ENCODE data around the gene C5orf47.

C5orf47 gene

GRCh38 chr5:173946323-173946722 is 42.6 kb upstream of the C5orf47 start:
- Histone ChIP-seq H3K36me3 (replicated peaks; ENCODE audit: insufficient read depth, low read length) (peaks cover 38% of the 10 kb centered on the region), H2AFZ (ENCODE audit: low read length) (no peak overlapping the region), H3K9me2 (replicated peaks; ENCODE audit: insufficient read depth, low read length) (no peaks in the 10 kb centered on the region), H4K20me1 (ENCODE audit: insufficient read depth, low read length) (peaks cover 19% of the 10 kb centered on the region), H3F3A (ENCODE audit: insufficient read depth, low read length) (peaks cover 22% of the 10 kb centered on the region; the same call in 1 of the 2 replicates), H3K27me3 (replicated peaks; ENCODE audit: insufficient read depth, low read length) (no peaks in the 10 kb centered on the region), H3K9ac (ENCODE audit: low read length) (no peak overlapping the region), H3K4me3 (ENCODE audit: low read length) (no peak overlapping the region), H3K27ac (ENCODE audit: low read length) (no peak overlapping the region), H3K4me1 (ENCODE audit: low read length) (peaks cover 6% of the 10 kb centered on the region; the same call in 1 of the 2 replicates), H3K9me3 (replicated peaks; ENCODE audit: insufficient read depth, low read length) (no peaks in the 10 kb centered on the region), H3K79me2 (ENCODE audit: low read length) (peaks cover 97% of the 10 kb centered on the region), H3K4me2 (ENCODE audit: low read depth, low read length) (no peak overlapping the region)
- TF ChIP-seq EZH2 (optimal IDR thresholded peaks at IDR 0.05; ENCODE audit: low read depth, low read length): no peak
- TF ChIP-seq EZH2phosphoT487 (IDR thresholded peaks at IDR 0.05; ENCODE audit: low read length): no peak
- no peak for TF ChIP-seq CTCF (IDR thresholded peaks at IDR 0.05; ENCODE audit: low read length)
- DNase-seq: no peak

GRCh38 chr5:173950829-173951228 is 38.1 kb upstream of the C5orf47 start:
- H3K36me3 ChIP-seq (replicated peaks; ENCODE audit: insufficient read depth, low read length): peaks cover 52% of the 10 kb centered on the region
- no peak for DNase-seq
- H3K9ac ChIP-seq (ENCODE audit: low read length): no peak overlapping the region
- H3K4me2 ChIP-seq (ENCODE audit: low read depth, low read length): no peak overlapping the region
- H4K20me1 ChIP-seq (ENCODE audit: insufficient read depth, low read length): no peaks in the 10 kb centered on the region
- H3K27me3 ChIP-seq (replicated peaks; ENCODE audit: insufficient read depth, low read length): no peaks in the 10 kb centered on the region
- no peak overlapping the region for H3K27ac ChIP-seq (ENCODE audit: low read length)
- no peak overlapping the region for H2AFZ ChIP-seq (ENCODE audit: low read length)
- no peak overlapping the region for H3K4me3 ChIP-seq (ENCODE audit: low read length)
- H3K4me1 ChIP-seq (ENCODE audit: low read length): peaks cover 43% of the 10 kb centered on the region
- H3K9me2 ChIP-seq (replicated peaks; ENCODE audit: insufficient read depth, low read length): no peaks in the 10 kb centered on the region
- peaks cover 96% of the 10 kb centered on the region for H3K79me2 ChIP-seq (ENCODE audit: low read length)
- H3F3A ChIP-seq (ENCODE audit: insufficient read depth, low read length): peaks cover 44% of the 10 kb centered on the region
- TF ChIP-seq CTCF (IDR thresholded peaks at IDR 0.05; ENCODE audit: low read length) (no peak), EZH2 (optimal IDR thresholded peaks at IDR 0.05; ENCODE audit: low read depth, low read length) (no peak), EZH2phosphoT487 (IDR thresholded peaks at IDR 0.05; ENCODE audit: low read length) (no peak)
- H3K9me3 ChIP-seq (replicated peaks; ENCODE audit: insufficient read depth, low read length): no peaks in the 10 kb centered on the region

GRCh38 chr5:173953528-173954090 is 35.4 kb upstream of the C5orf47 start:
- Histone ChIP-seq H3K9me3 (replicated peaks; ENCODE audit: insufficient read depth, low read length) (no peaks in the 10 kb centered on the region), H3K27ac (ENCODE audit: low read length) (peak overlapping the region; percentile 51; the same call in 1 of the 2 replicates), H2AFZ (ENCODE audit: low read length) (no peak overlapping the region), H3K79me2 (ENCODE audit: low read length) (peaks cover 87% of the 10 kb centered on the region), H3F3A (ENCODE audit: insufficient read depth, low read length) (peaks cover 37% of the 10 kb centered on the region), H3K27me3 (replicated peaks; ENCODE audit: insufficient read depth, low read length) (no peaks in the 10 kb centered on the region), H3K9ac (ENCODE audit: low read length) (no peak overlapping the region), H3K4me3 (ENCODE audit: low read length) (no peak overlapping the region), H4K20me1 (ENCODE audit: insufficient read depth, low read length) (no peaks in the 10 kb centered on the region), H3K9me2 (replicated peaks; ENCODE audit: insufficient read depth, low read length) (no peaks in the 10 kb centered on the region), H3K4me2 (ENCODE audit: low read depth, low read length) (peak overlapping the region; percentile 8; the same call in 1 of the 2 replicates), H3K36me3 (replicated peaks; ENCODE audit: insufficient read depth, low read length) (peaks cover 44% of the 10 kb centered on the region), H3K4me1 (ENCODE audit: low read length) (peaks cover 43% of the 10 kb centered on the region)
- TF ChIP-seq EZH2 (optimal IDR thresholded peaks at IDR 0.05; ENCODE audit: low read depth, low read length) (no peak), EZH2phosphoT487 (IDR thresholded peaks at IDR 0.05; ENCODE audit: low read length) (no peak), CTCF (IDR thresholded peaks at IDR 0.05; ENCODE audit: low read length) (no peak)
- DNase-seq: no peak
